OCI-LY3 (cell line): Measurements from ENCODE around the gene KANK4.

Experiments
- H2AFZ ChIP-seq: fragments of 200-600, 300-600 bp; shearing (Covaris generic); 2 replicates; pipeline ENCODE4 v1.6.0; 2014; ENCODE audit warnings: antibody characterized with exemption, low read depth, low read length
- H3K27ac ChIP-seq: fragments of 200-600, 300-600 bp; sonication (generic); 2 replicates; pipeline ENCODE4 v1.5.1; 2014; ENCODE audit warnings: mild to moderate bottlenecking, low read length, moderate library complexity, mixed read lengths
- H3K27me3 ChIP-seq: fragments of 200-600, 300-600 bp; sonication (generic); 2 replicates; pipeline ENCODE4 v1.6.1; 2014; ENCODE audit warnings: low read depth, low read length, mixed read lengths
- H3K36me3 ChIP-seq: fragments of 200-600, 300-600 bp; sonication (generic); replicated peaks from 2 replicates; pipeline ENCODE3; 2014; ENCODE audit warnings: low read depth, low read length, mixed read lengths
- H3K4me1 ChIP-seq: fragments of 300-600, 200-600 bp; sonication (generic); 2 replicates; pipeline ENCODE4 v1.6.1; 2014; ENCODE audit warnings: low read length, mixed read lengths
- H3K4me2 ChIP-seq: fragments of 200-600, 300-600 bp; sonication (generic); 2 replicates; pipeline ENCODE4 v1.6.1; 2014; ENCODE audit warnings: low read length, mixed read lengths
- H3K4me3 ChIP-seq: fragments of 300-600, 200-600 bp; sonication (generic); 2 replicates; pipeline ENCODE4 v1.5.1; 2014; ENCODE audit warnings: antibody characterized with exemption, mild to moderate bottlenecking, low read length, moderate library complexity
- H3K79me2 ChIP-seq: fragments of 300-600, 200-600 bp; shearing (Covaris generic); 2 replicates; pipeline ENCODE4 v1.6.1; 2014; ENCODE audit warnings: mild to moderate bottlenecking, low read length, mixed read lengths
- H3K9ac ChIP-seq: fragments of 300-600, 200-600 bp; shearing (Covaris generic); 2 replicates; pipeline ENCODE4 v1.6.0; 2014; ENCODE audit warnings: mild to moderate bottlenecking, low read length, moderate library complexity
- H3K9me3 ChIP-seq: fragments of 200-600, 300-600 bp; shearing (Covaris generic); 2 replicates; pipeline ENCODE4 v1.6.1; 2014; ENCODE audit warnings: low read length, mixed read lengths; ENCODE audit not compliant: insufficient read depth
- H4K20me1 ChIP-seq: fragments of 200-600, 300-600 bp; sonication (generic); 2 replicates; pipeline ENCODE4 v1.6.1; 2016; ENCODE audit warnings: low read length, mixed read lengths; ENCODE audit not compliant: insufficient read depth
- EZH2phosphoT487 ChIP-seq: fragments of 200-600 bp; shearing (Covaris generic); IDR thresholded peaks from 2 replicates; pipeline ENCODE4 v1.6.1; 2018; ENCODE audit warnings: antibody characterized with exemption, mixed run types, low read depth
- TF ChIP-seq, protein P1 (sequence below): fragments of 200-600, 300-600 bp; sonication (generic); IDR thresholded peaks from 2 replicates; pipeline ENCODE4 v1.5.1; 2014; ENCODE audit warnings: antibody characterized with exemption, low read length, low read depth

Gene KANK4

DNA sequence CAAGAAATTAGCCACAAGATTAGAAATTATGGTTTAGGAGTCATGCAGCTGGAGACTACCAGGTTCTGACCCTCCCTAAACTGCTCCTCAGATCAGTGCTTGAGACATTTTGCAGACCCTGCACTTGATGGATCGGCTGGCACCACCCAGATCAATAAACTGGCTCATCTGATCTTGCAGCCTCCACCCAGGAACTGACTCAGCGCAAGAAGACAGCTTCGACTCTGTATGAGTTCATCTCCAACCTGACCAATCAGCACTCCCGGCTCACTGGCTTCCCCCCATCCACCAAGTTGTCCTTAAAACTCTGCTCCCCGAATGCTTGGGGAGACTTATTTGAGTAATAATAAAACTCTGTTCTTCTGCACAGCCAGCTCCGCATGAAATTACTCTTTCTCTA is 84.5 kb downstream of the KANK4 start:
- no peaks in the 10 kb centered on the region for H3K36me3 ChIP-seq
- no peaks in the 10 kb centered on the region for H4K20me1 ChIP-seq
- H3K4me3 ChIP-seq = no peak overlapping the region
- H3K27ac ChIP-seq = no peak overlapping the region
- H3K9ac ChIP-seq = no peak overlapping the region
- no peak for TF ChIP-seq EZH2phosphoT487
- TF ChIP-seq, protein P1, sequence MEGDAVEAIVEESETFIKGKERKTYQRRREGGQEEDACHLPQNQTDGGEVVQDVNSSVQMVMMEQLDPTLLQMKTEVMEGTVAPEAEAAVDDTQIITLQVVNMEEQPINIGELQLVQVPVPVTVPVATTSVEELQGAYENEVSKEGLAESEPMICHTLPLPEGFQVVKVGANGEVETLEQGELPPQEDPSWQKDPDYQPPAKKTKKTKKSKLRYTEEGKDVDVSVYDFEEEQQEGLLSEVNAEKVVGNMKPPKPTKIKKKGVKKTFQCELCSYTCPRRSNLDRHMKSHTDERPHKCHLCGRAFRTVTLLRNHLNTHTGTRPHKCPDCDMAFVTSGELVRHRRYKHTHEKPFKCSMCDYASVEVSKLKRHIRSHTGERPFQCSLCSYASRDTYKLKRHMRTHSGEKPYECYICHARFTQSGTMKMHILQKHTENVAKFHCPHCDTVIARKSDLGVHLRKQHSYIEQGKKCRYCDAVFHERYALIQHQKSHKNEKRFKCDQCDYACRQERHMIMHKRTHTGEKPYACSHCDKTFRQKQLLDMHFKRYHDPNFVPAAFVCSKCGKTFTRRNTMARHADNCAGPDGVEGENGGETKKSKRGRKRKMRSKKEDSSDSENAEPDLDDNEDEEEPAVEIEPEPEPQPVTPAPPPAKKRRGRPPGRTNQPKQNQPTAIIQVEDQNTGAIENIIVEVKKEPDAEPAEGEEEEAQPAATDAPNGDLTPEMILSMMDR = no peak
- H2AFZ ChIP-seq = no peak overlapping the region
- no peak overlapping the region for H3K4me2 ChIP-seq
- H3K9me3 ChIP-seq = no peaks in the 10 kb centered on the region
- no peaks in the 10 kb centered on the region for H3K79me2 ChIP-seq
- H3K4me1 ChIP-seq = peaks cover 18% of the 10 kb centered on the region
- no peaks in the 10 kb centered on the region for H3K27me3 ChIP-seq

DNA sequence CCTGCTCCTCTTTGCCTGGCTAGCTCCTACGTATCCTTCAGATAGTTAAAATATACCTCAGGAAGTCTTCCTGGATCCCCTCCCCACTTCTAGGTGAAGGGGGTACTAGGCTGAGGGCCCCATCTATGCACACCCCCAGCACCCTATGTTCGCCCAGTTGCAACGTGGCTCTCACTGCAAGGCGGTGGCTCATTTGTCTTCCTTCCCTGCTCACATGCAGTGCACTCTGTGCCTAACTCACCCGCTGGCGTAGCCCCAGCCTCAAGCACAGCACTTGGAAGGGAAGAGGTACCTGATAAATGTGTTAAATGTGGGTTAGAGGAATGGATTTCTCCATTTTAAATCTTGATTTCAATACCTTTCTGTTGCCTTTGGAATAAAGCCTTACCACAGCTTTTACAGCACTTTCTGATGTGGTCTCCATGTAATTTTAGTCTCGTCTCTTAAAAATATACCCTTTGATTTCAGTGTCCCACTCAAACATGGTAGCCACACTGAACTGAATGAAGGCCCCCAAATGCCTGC is 85.2 kb downstream of the KANK4 start:
- Histone ChIP-seq H2AFZ (no peak overlapping the region), H3K9ac (no peak overlapping the region), H3K79me2 (no peaks in the 10 kb centered on the region), H3K9me3 (no peaks in the 10 kb centered on the region), H3K4me2 (no peak overlapping the region), H3K36me3 (no peaks in the 10 kb centered on the region), H3K4me1 (peaks cover 18% of the 10 kb centered on the region), H3K4me3 (no peak overlapping the region), H4K20me1 (no peaks in the 10 kb centered on the region), H3K27me3 (no peaks in the 10 kb centered on the region), H3K27ac (no peak overlapping the region)
- TF ChIP-seq, protein P1 = no peak
- TF ChIP-seq EZH2phosphoT487 = no peak

DNA sequence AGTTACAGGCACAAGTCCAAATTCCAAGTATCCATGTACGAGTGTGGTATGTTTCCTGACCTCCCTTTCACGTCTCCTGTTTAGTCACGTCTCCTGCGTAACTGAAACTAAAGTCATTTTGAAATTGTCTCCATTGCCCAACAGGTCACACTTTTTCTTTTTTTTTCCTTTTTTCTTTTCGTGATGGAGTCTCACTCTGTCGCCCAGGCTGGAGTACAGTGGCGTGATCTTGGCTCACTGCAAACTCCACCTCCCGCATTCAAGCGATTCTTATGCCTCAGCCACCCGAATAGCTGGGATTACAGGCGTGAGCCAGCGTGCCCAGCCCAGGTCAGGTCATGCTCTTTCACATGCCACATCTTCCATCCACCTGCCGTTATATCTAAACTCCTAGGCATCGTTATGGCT is 86.4 kb downstream of the KANK4 start:
- no peaks in the 10 kb centered on the region for H3K9me3 ChIP-seq
- no peak overlapping the region for H2AFZ ChIP-seq
- H3K36me3 ChIP-seq = no peaks in the 10 kb centered on the region
- H4K20me1 ChIP-seq = no peaks in the 10 kb centered on the region
- no peak overlapping the region for H3K4me2 ChIP-seq
- H3K79me2 ChIP-seq = no peaks in the 10 kb centered on the region
- no peak overlapping the region for H3K9ac ChIP-seq
- TF ChIP-seq, protein P1 = no peak
- no peak for TF ChIP-seq EZH2phosphoT487
- H3K27ac ChIP-seq = no peak overlapping the region
- H3K27me3 ChIP-seq = no peaks in the 10 kb centered on the region
- H3K4me1 ChIP-seq = peaks cover 17% of the 10 kb centered on the region
- no peak overlapping the region for H3K4me3 ChIP-seq

DNA sequence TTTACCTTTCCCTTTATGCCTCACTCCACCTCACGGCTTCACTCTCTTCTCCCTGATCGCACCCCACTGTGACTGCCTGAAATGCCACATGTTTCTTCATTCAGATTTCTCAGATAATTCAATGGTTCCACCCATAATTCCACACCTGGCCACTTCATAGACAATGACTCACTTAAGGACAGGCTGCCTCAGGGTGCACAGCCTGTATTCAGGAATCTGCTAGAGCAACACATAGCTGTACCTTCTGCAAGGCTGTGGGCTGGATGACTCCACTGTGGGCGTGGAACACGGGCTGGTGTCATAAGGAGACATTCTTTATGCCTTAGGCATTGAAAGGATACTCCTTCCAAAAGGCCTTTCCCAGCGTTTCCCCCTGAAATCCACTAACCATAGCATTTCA is 88.5 kb downstream of the KANK4 start:
- Histone ChIP-seq H2AFZ (no peak overlapping the region), H3K9me3 (no peaks in the 10 kb centered on the region), H3K9ac (no peak overlapping the region), H4K20me1 (no peaks in the 10 kb centered on the region), H3K79me2 (no peaks in the 10 kb centered on the region), H3K4me3 (no peak overlapping the region), H3K27ac (no peak overlapping the region), H3K4me1 (no peaks in the 10 kb centered on the region), H3K36me3 (no peaks in the 10 kb centered on the region), H3K4me2 (no peak overlapping the region), H3K27me3 (no peaks in the 10 kb centered on the region)
- TF ChIP-seq, protein P1 = no peak
- TF ChIP-seq EZH2phosphoT487 = no peak
